ENCODE measurements around the gene KCTD19.
"Not testable (repeated sequence)": the region's sequence is repeated elsewhere in the genome, so short reads cannot be mapped to it uniquely, and the experiment has no call there.

KCTD19 gene

DNA sequence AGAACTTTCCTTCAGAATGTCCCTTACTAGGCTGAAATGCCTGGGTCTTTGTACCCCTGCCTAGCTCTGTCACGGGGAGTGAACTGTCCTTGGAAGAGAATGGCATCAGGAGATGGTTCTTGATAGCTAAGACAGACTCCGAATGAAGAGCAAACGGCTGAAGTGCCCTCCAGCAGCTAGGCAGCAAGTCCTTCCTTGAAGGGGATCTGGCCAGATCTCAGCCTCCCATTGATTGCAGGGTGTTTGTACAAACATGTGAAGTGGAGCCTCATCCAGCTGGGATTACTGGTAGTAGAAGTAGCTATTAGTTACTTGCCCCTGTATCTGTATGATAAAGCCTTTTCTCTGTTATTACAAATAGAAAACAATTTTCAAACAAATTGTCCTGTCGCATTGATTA lies 31.0 kb upstream of the KCTD19 start:
- no peak for DNase-seq (ENCODE audit: low read depth, low spot score)

GRCh38 chr16:67356396-67356795 lies 29.9 kb upstream of the KCTD19 start:
- TF ChIP-seq SUZ12 (IDR thresholded peaks at IDR 0.05; ENCODE audit: extremely low read depth, insufficient read depth, insufficient read length) (no peak), YY1 (IDR thresholded peaks at IDR 0.05; ENCODE audit: insufficient read depth, insufficient read length) (no peak), ZNF274 (IDR thresholded peaks at IDR 0.05; ENCODE audit: low read depth, low read length) (no peak)
- Histone ChIP-seq H3K27me3 (ENCODE audit: insufficient read depth, insufficient read length) (peaks cover 4% of the 10 kb centered on the region), H3K9me3 (ENCODE audit: insufficient read depth, low read length) (no peaks in the 10 kb centered on the region), H3K4me3 (ENCODE audit: insufficient read length, low read depth) (no peak overlapping the region), H3K36me3 (ENCODE audit: insufficient read depth, insufficient read length, low read length) (no peaks in the 10 kb centered on the region), H3K9ac (ENCODE audit: insufficient read length, low read depth) (no peak overlapping the region), H3K4me1 (ENCODE audit: insufficient read depth, insufficient read length) (no peaks in the 10 kb centered on the region)
- no peak for DNase-seq (ENCODE audit: low read depth, low spot score)

More for the DNA sequence above, 31.0 kb upstream of the KCTD19 start:
- Histone ChIP-seq H3K27me3 (ENCODE audit: insufficient read depth, insufficient read length) (peaks cover 4% of the 10 kb centered on the region), H3K9ac (ENCODE audit: insufficient read length, low read depth) (no peak overlapping the region), H3K9me3 (ENCODE audit: insufficient read depth, low read length) (no peaks in the 10 kb centered on the region), H3K4me3 (ENCODE audit: insufficient read length, low read depth) (no peak overlapping the region), H3K36me3 (ENCODE audit: insufficient read depth, insufficient read length, low read length) (no peaks in the 10 kb centered on the region), H3K4me1 (ENCODE audit: insufficient read depth, insufficient read length) (no peaks in the 10 kb centered on the region)
- no peak for TF ChIP-seq ZNF274 (IDR thresholded peaks at IDR 0.05; ENCODE audit: low read depth, low read length)
- TF ChIP-seq SUZ12 (IDR thresholded peaks at IDR 0.05; ENCODE audit: extremely low read depth, insufficient read depth, insufficient read length): no peak
- no peak for TF ChIP-seq YY1 (IDR thresholded peaks at IDR 0.05; ENCODE audit: insufficient read depth, insufficient read length)

- not testable (repeated sequence) for H3K27me3 ChIP-seq (ENCODE audit: insufficient read depth, insufficient read length); DNase-seq (ENCODE audit: low read depth, low spot score); H3K9ac ChIP-seq (ENCODE audit: insufficient read length, low read depth); H3K4me1 ChIP-seq (ENCODE audit: insufficient read depth, insufficient read length); H3K36me3 ChIP-seq (ENCODE audit: insufficient read depth, insufficient read length, low read length); H3K4me3 ChIP-seq (ENCODE audit: insufficient read length, low read depth); H3K9me3 ChIP-seq (ENCODE audit: insufficient read depth, low read length)
Observed at GRCh38 chr16:67352463-67352862, 25.9 kb upstream of the KCTD19 start.

DNA sequence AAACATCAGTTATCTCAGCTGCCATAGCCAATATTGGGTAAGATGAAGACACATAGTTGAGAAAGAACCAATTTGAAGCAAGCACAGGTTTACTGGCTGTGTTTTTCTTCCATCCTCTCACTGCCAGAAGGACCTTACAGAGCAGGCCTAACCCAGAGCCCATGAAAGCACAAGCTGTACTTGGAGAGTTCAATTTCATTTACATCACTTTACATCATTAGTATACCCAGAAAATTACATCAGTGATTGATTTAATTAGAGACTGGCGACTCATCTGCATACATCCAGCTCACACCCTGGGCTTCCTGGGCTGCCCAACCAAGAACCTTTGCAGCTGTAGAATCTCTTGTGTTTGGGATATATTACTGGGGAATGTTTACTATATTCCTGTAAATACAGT lies 23.8 kb upstream of the KCTD19 start:
- Histone ChIP-seq H3K9ac (ENCODE audit: insufficient read length, low read depth) (no peak overlapping the region), H3K4me3 (ENCODE audit: insufficient read length, low read depth) (no peak overlapping the region), H3K27me3 (ENCODE audit: insufficient read depth, insufficient read length) (peaks cover 2% of the 10 kb centered on the region)

GRCh38 chr16:67349172-67349571 lies 22.6 kb upstream of the KCTD19 start:
- Histone ChIP-seq H3K36me3 (ENCODE audit: insufficient read depth, insufficient read length, low read length) (no peaks in the 10 kb centered on the region), H3K9ac (ENCODE audit: insufficient read length, low read depth) (no peak overlapping the region), H3K4me1 (ENCODE audit: insufficient read depth, insufficient read length) (no peaks in the 10 kb centered on the region), H3K4me3 (ENCODE audit: insufficient read length, low read depth) (no peak overlapping the region), H3K27me3 (ENCODE audit: insufficient read depth, insufficient read length) (no peaks in the 10 kb centered on the region), H3K9me3 (ENCODE audit: insufficient read depth, low read length) (no peaks in the 10 kb centered on the region)
- TF ChIP-seq ZNF274 (IDR thresholded peaks at IDR 0.05; ENCODE audit: low read depth, low read length) (no peak), YY1 (IDR thresholded peaks at IDR 0.05; ENCODE audit: insufficient read depth, insufficient read length) (no peak), SUZ12 (IDR thresholded peaks at IDR 0.05; ENCODE audit: extremely low read depth, insufficient read depth, insufficient read length) (no peak)
- no peak for DNase-seq (ENCODE audit: low read depth, low spot score)

More for the DNA sequence above, 23.8 kb upstream of the KCTD19 start:
- H3K4me1 ChIP-seq (ENCODE audit: insufficient read depth, insufficient read length): no peaks in the 10 kb centered on the region
- no peak for DNase-seq (ENCODE audit: low read depth, low spot score)
- H3K9me3 ChIP-seq (ENCODE audit: insufficient read depth, low read length): no peaks in the 10 kb centered on the region
- TF ChIP-seq YY1 (IDR thresholded peaks at IDR 0.05; ENCODE audit: insufficient read depth, insufficient read length) (no peak), ZNF274 (IDR thresholded peaks at IDR 0.05; ENCODE audit: low read depth, low read length) (no peak), SUZ12 (IDR thresholded peaks at IDR 0.05; ENCODE audit: extremely low read depth, insufficient read depth, insufficient read length) (no peak)
- no peaks in the 10 kb centered on the region for H3K36me3 ChIP-seq (ENCODE audit: insufficient read depth, insufficient read length, low read length)

- H3K9ac ChIP-seq (ENCODE audit: insufficient read length, low read depth): no peak overlapping the region
- no peak for DNase-seq (ENCODE audit: low read depth, low spot score)
- no peaks in the 10 kb centered on the region for H3K9me3 ChIP-seq (ENCODE audit: insufficient read depth, low read length)
- H3K4me3 ChIP-seq (ENCODE audit: insufficient read length, low read depth): no peak overlapping the region
- H3K4me1 ChIP-seq (ENCODE audit: insufficient read depth, insufficient read length): no peaks in the 10 kb centered on the region
- no peak for TF ChIP-seq ZNF274 (IDR thresholded peaks at IDR 0.05; ENCODE audit: low read depth, low read length)
- TF ChIP-seq YY1 (IDR thresholded peaks at IDR 0.05; ENCODE audit: insufficient read depth, insufficient read length): no peak
- no peak for TF ChIP-seq SUZ12 (IDR thresholded peaks at IDR 0.05; ENCODE audit: extremely low read depth, insufficient read depth, insufficient read length)
- H3K27me3 ChIP-seq (ENCODE audit: insufficient read depth, insufficient read length): no peaks in the 10 kb centered on the region
- no peaks in the 10 kb centered on the region for H3K36me3 ChIP-seq (ENCODE audit: insufficient read depth, insufficient read length, low read length)
Observed at GRCh38 chr16:67346341-67346740, 19.8 kb upstream of the KCTD19 start.

DNA sequence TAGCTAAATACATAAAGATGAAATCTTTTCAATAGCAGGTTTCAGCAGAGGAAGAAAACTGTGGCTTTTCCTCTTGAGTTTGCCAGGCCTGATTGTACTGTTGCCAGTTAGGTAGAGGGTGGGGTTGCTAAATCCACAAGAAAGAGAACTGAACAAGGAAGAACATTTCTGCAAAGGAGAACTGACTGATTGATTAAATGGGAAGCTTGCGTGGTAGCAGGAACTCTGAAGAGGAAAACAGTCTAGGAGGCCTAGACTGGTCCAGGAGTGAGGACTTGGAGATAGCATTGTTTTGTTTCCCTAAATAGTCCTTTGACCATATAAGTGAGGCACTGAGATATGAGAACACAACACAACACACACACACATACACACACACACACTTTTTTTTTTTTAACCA lies 18.9 kb upstream of the KCTD19 start:
- no peak for TF ChIP-seq ZNF274 (IDR thresholded peaks at IDR 0.05; ENCODE audit: low read depth, low read length)
- no peak for TF ChIP-seq SUZ12 (IDR thresholded peaks at IDR 0.05; ENCODE audit: extremely low read depth, insufficient read depth, insufficient read length)
- no peak for TF ChIP-seq YY1 (IDR thresholded peaks at IDR 0.05; ENCODE audit: insufficient read depth, insufficient read length)
- Histone ChIP-seq H3K4me1 (ENCODE audit: insufficient read depth, insufficient read length) (no peaks in the 10 kb centered on the region), H3K4me3 (ENCODE audit: insufficient read length, low read depth) (no peak overlapping the region), H3K36me3 (ENCODE audit: insufficient read depth, insufficient read length, low read length) (no peaks in the 10 kb centered on the region), H3K27me3 (ENCODE audit: insufficient read depth, insufficient read length) (no peaks in the 10 kb centered on the region), H3K9me3 (ENCODE audit: insufficient read depth, low read length) (no peaks in the 10 kb centered on the region), H3K9ac (ENCODE audit: insufficient read length, low read depth) (no peak overlapping the region)
- DNase-seq (ENCODE audit: low read depth, low spot score): no peak

DNA sequence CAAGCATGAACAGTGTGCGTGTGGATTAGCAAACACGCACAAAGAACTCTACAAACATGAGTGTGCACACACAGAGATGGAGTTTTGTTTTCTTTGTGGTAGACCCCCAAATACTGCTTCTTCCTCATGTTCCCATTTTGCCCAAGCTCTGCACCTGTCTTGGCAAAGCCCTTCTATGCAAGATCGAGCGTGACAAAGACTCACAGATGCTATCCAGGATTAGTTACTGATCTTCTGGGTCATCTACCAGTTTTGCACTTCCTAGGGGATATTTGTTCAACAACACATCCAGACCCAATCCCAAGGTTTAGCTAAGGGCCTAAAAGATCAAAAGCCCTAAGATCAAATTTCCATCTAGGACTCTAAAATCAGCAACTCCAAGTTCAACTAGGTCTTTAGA lies 16.1 kb upstream of the KCTD19 start:
- no peak overlapping the region for H3K4me3 ChIP-seq (ENCODE audit: insufficient read length, low read depth)
- TF ChIP-seq ZNF274 (IDR thresholded peaks at IDR 0.05; ENCODE audit: low read depth, low read length) (no peak), YY1 (IDR thresholded peaks at IDR 0.05; ENCODE audit: insufficient read depth, insufficient read length) (no peak), SUZ12 (IDR thresholded peaks at IDR 0.05; ENCODE audit: extremely low read depth, insufficient read depth, insufficient read length) (no peak)
- H3K9me3 ChIP-seq (ENCODE audit: insufficient read depth, low read length): no peaks in the 10 kb centered on the region
- no peaks in the 10 kb centered on the region for H3K36me3 ChIP-seq (ENCODE audit: insufficient read depth, insufficient read length, low read length)
- no peaks in the 10 kb centered on the region for H3K4me1 ChIP-seq (ENCODE audit: insufficient read depth, insufficient read length)
- H3K27me3 ChIP-seq (ENCODE audit: insufficient read depth, insufficient read length): no peaks in the 10 kb centered on the region
- H3K9ac ChIP-seq (ENCODE audit: insufficient read length, low read depth): no peak overlapping the region
- no peak for DNase-seq (ENCODE audit: low read depth, low spot score)
